ENCODE data around the gene PPP1R3G. TPM values are rescaled to one million over a fixed set of nuclear protein-coding genes. Genes with fewer than 3 reads are reported as not detected.

Gene PPP1R3G
- total and polyA plus RNA-seq, 2 of the 4 experiments (the other 2 are of a cell fraction): 0.10 to 0.18 TPM

DNA sequence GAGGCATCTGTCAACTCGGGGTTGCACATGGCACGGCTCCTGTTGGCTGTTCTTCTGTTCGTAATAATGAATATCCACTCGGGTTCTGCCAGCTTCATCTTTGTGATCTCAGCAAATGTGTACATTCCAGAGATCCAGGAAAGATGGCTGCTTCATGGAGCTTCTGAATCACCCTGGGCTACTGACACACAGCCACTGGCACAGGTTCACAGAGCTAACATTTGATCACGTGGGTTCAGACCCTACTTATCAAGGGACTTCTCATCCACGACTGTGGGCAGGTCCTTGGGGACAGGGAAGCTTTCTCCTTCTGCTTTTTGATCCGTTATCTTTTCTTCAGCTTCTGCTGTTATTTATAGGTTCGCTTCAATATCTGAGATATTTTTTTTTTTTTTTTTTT is 18.1 kb downstream of the PPP1R3G start:
- no peak overlapping the region for H3K4me2 ChIP-seq (ENCODE audit: low read depth, low read length)
- H3K14ac ChIP-seq (replicated peaks; ENCODE audit: low read depth, low read length): no peak overlapping the region
- no peak overlapping the region for H2AK5ac ChIP-seq (ENCODE audit: low read depth, low read length)
- H4K5ac ChIP-seq (ENCODE audit: low read depth, low read length): no peak overlapping the region
- no peaks in the 10 kb centered on the region for H3K4me1 ChIP-seq (ENCODE audit: control insufficient read depth, insufficient read depth, low read length)
- no peak overlapping the region for H2BK15ac ChIP-seq (ENCODE audit: low read depth, low read length)
- H3K4ac ChIP-seq (ENCODE audit: low read depth, low read length): no peak overlapping the region
- H3K9me3 ChIP-seq (ENCODE audit: control insufficient read depth, insufficient read depth, low read length): no peaks in the 10 kb centered on the region
- ChIA-PET POLR2A (ENCODE audit: unreplicated experiment) (interaction anchor here (0.6 kb wide), 1 partner anchor 1595 kb away, joined by 4 read pairs; no protein-coding TSS in a partner anchor), CTCF (interaction anchor here (0.6 to 0.7 kb wide), 2 partner anchors 9 to 29 kb away, joined by 4 to 5 read pairs; no protein-coding TSS in a partner anchor)
- ATAC-seq (ENCODE audit: low read depth) (peak; percentile 32; the same call in 1 of the 2 replicates), DNase-seq (peak; percentile 58)
- dilution Hi-C loops (cut with HindIII; ENCODE audit: low sequenced_read_pairs, unreplicated experiment): no loop called here
- H2BK120ac ChIP-seq (ENCODE audit: low read depth, low read length): no peak overlapping the region
- no peak overlapping the region for H3K18ac ChIP-seq (ENCODE audit: low read depth, low read length)
- no peak overlapping the region for H2BK20ac ChIP-seq (ENCODE audit: low read depth, low read length)
- intact Hi-C loops (cut with micrococcal nuclease): no loop called here
- H3K23ac ChIP-seq (ENCODE audit: low read depth, low read length): no peak overlapping the region
- H3K9me1 ChIP-seq (ENCODE audit: insufficient read depth, low read length): no peaks in the 10 kb centered on the region
- no TSS peak for BruUV-seq (replicated peaks)
- no peak overlapping the region for H3K56ac ChIP-seq (ENCODE audit: extremely low read depth, insufficient read depth, low read length)
- H4K8ac ChIP-seq (ENCODE audit: low read depth in 2 of 2, low read length in 2 of 2): no peak overlapping the region
- in situ Hi-C loops (cut with MboI; ENCODE audit: low sequenced_read_pairs): no loop called here
- no peaks in the 10 kb centered on the region for H3K36me3 ChIP-seq (ENCODE audit: control insufficient read depth, insufficient read depth, low read length)
- H3K27ac ChIP-seq (ENCODE audit: insufficient read depth, low read length): no peak overlapping the region
- 84% methylated on average over 4 of the region's 8 CpGs; no CpG with 5 or more reads in 1 of the 2 experiments for WGBS, 2 experiments (ENCODE audit: extremely low coverage in 2 of 2, insufficient read length in 1 of 2)
- H2BK5ac ChIP-seq (ENCODE audit: low read depth, low read length, poor library complexity, severe bottlenecking): no peak overlapping the region
- no peaks in the 10 kb centered on the region for H3K79me1 ChIP-seq (ENCODE audit: low read depth in 1 of 2, low read length in 2 of 2)
- H3K27me3 ChIP-seq (ENCODE audit: control insufficient read depth, insufficient read depth, low read length): peaks cover 12% of the 10 kb centered on the region
- H3K4me3 ChIP-seq (ENCODE audit: insufficient read depth, low read depth, low read length): no peak overlapping the region
- H3K9ac ChIP-seq (ENCODE audit: low read depth, low read length): no peak overlapping the region
- no peak overlapping the region for H2AK9ac ChIP-seq (replicated peaks; ENCODE audit: low read depth, low read length, poor library complexity)
- no peak for TF ChIP-seq POLR2A (IDR thresholded peaks at IDR 0.05; ENCODE audit: low read depth, low read length)
- TF ChIP-seq, protein P1, sequence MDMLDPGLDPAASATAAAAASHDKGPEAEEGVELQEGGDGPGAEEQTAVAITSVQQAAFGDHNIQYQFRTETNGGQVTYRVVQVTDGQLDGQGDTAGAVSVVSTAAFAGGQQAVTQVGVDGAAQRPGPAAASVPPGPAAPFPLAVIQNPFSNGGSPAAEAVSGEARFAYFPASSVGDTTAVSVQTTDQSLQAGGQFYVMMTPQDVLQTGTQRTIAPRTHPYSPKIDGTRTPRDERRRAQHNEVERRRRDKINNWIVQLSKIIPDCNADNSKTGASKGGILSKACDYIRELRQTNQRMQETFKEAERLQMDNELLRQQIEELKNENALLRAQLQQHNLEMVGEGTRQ (IDR thresholded peaks at IDR 0.05; ENCODE audit: low read depth, low read length): peak; percentile 51
- no peak overlapping the region for H4K91ac ChIP-seq (ENCODE audit: insufficient read depth, low read depth, low read length)
- H4K20me1 ChIP-seq (ENCODE audit: insufficient read depth, low read length): 0 out of 2 replicates have a peak, but pooled peaks cover 5% of the 10 kb centered on the region
- H2AFZ ChIP-seq (replicated peaks; ENCODE audit: low read length, poor library complexity): no peak overlapping the region

Data from IMR-90 (cell line).